Inferior parietal cortex (tissue), 1 donor: Measurements from ENCODE around the gene GSN.
A peak's percentile ranks its signal among the peaks of the same experiment; 100 is the strongest.

Source experiments
- DNase-seq: peaks from one replicate; pipeline ENCODE4 v3.0.0-alpha.2; 2016; ENCODE audit errors: extremely low spot score

Gene GSN

DNA sequence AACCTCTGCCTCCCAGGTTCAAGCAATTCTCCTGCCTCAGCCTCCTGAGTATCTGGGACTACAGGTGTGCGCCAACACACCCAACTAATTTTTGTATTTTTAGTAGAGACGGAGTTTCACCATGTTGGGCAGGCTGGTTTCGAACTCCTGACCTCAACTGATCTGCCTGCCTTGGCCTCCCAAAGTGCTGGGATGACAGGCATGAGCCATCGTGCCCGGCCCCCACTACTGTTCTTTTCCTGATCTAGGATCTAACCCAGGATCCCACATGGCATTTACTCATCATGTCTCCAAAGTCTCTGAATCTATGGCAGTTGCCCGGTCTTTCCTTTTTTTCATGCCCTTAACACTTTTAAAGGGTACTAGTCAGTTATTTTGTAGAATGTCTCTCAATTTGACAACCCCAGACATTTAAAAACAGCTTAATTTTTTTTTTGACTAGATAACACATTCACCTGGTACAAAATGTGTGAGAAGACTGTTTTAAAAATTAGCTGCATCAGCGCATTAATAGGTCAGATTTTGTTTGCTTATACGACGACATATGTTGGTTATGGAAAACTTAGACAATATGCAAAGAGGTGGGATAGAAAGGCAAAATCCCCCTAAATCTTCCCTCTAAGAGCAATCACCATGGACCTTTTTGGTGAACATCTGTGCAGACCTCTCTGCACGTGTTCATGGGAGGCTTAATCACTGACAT is 55.6 kb downstream of the GSN start:
- no peak for DNase-seq

DNA sequence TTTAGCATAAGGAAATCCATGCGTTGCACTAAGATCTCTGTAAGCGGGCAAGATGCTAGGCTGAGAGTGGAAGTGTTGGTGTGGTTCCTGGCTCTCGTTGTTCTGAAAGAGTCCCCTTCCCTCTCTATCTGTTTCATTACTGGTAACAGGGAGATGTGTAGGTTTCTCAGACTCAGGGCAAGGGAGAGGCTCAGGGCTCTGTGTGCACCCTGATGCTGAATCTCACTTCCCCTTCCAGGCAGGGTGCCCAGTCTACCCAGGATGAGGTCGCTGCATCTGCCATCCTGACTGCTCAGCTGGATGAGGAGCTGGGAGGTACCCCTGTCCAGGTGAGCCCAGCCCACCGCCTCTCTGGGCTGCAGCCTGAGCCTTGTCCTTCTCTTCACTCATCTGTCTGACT is 56.4 kb downstream of the GSN start:
- DNase-seq, result no peak

DNA sequence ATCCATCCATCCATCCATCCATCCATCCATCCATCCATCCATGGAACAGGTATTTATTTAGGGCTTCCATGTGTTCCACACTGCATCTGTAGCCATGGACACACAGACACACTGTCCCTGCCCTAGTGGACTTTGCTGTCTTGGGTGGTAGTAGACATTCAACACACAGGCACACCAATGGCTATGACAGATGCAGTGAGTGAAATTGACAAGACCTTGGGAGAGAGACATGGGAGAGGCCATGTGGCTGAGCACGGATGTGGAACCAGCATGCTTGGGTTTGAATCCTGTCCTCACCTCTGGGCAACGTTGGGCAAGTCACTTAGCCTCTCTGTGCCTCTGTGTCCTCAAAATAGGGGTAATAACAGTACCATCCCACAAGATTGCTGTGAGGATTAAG is 56.8 kb downstream of the GSN start:
- DNase-seq, result no peak

DNA sequence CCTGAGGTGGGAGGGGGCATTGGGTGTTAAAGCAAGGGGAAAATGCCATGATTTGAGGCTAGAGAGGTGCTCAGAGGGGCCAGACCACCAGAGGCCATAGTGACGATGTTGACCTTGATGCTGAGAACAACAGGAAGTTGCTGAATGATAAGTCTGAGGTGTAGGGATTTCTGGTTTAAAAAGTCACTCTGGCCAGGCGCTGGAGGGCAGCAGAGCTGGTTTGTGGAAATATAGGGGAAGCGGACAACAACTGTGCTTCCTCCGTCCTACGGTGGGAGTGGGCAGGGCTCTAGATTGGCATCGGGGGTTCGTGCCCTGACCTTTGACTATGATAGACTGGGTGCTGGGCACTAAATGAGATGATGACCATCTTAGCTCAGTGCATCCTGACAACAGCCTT is 57.4 kb downstream of the GSN start:
- DNase-seq, result no peak

DNA sequence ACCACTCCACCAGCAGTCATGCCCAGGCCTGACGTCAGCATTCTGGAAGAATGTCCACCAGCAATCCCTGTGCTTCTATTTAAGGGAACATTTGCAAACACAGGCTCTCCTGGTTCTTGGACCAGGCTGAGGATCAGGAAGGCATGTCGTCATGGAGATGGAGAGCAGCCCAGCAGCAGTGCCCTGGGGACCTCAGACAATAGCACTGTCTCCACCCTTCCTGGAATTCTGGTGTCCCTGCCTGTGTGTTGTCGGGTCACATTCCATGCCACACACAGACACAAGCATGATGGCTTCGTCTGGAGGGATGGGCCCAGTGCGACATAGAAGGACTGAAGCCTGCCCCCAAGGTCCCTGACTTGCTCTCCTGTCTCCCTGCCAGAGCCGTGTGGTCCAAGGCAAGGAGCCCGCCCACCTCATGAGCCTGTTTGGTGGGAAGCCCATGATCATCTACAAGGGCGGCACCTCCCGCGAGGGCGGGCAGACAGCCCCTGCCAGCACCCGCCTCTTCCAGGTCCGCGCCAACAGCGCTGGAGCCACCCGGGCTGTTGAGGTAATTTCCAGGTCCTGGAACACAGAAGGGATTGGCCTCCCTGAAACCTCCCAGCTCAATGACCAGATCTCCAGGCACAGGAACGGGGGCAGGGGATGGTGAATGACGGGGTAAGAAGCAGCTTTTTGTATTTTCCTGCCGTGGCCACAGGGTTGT is 58.3 kb downstream of the GSN start:
- DNase-seq, result no peak

DNA sequence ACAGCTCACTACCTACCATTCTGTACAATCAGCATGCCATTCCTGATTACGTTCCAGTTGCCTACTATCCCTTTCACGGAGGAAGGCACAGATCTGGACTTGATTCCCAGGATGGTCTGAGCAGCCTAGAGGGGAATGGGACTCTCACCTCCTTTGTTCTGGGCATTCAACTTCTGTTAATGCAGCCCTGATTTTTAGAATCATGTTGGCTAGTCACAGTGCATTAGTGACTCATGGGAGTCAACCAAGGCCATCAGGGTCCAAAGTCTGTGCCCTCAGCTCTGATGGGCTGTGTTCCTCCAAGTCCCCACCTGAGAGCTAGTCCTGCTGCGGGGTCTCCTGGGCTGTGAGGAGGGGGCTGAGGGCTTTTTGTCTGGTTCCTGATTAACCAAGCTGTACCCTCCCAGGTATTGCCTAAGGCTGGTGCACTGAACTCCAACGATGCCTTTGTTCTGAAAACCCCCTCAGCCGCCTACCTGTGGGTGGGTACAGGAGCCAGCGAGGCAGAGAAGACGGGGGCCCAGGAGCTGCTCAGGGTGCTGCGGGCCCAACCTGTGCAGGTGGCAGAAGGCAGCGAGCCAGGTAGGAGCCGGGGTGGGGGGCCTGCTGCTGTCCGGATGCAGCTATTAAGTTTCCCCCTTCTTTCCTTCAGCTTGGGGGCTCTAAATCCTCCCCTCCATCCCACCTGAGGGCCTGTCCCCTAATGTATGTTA is 59.1 kb downstream of the GSN start:
- DNase-seq, result no peak

DNA sequence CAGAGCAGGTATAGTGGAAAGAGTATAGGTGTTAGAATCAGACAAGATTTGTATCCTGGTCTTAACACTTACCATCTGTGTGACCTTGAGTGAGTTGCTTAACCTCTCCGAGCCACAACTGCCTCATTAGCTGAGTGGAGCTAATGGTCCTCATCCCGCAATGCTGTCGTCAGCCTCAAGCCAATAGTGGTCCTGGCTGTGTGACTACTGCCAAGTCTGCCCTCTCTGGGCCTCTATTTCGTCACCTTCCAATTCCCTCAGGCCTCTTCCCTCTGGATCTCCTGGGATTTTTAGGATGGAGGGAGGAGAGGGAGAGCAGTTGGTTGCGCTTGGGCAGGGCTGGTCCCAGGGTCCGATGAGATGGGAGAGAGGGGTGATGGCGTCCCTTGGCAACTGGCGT is 60.5 kb downstream of the GSN start:
- no peak for DNase-seq

DNA sequence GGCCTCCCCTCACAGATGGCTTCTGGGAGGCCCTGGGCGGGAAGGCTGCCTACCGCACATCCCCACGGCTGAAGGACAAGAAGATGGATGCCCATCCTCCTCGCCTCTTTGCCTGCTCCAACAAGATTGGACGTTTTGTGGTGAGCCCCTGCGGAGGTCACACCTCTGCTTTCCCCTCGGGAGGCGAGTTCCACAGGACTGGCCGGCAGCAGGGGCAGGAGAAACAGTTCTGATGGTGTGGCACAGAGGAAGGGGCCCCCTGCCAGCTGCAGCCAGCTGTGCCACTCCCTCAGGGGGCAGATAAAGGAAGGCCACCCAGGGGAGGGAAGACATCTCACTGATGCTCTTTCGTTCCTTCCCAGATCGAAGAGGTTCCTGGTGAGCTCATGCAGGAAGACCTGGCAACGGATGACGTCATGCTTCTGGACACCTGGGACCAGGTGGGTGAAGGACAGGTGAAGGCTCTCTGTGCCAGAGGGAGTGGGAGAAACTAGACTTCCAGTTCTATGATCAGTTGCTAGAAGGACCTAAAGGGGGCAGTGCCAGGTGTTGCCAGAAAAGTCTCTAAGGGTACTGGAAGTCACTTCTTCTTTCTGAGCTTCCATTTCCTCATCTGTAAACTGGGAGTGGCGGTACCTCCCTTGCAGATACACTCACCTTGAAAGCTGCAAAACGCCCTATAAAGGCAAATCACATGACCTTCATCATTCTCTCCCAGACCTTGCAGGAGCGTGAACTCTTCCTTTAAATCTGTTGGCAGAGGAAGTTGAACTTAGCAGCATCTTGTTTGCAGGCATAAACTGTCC is 61.1 kb downstream of the GSN start:
- no peak for DNase-seq

DNA sequence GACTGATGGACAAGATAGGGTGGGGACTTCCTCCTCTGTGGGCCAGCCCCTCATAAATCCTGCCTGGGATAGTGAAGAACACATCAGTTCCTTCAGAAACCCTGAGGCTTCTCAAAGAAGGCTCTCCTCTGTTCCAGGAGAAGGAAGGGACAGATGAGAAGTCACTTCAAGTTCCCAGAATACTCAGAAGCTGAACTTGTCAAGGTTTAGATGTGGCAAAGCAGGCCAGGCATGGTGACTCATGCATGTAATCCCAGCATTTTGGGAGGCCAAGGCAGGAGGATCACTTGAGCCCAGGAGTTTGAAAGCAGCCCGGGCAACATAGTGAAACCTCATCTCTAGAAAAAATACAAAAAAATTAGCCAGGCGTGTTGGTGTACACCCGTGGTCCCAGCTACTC is 63.6 kb downstream of the GSN start:
- DNase-seq, result no peak

DNA sequence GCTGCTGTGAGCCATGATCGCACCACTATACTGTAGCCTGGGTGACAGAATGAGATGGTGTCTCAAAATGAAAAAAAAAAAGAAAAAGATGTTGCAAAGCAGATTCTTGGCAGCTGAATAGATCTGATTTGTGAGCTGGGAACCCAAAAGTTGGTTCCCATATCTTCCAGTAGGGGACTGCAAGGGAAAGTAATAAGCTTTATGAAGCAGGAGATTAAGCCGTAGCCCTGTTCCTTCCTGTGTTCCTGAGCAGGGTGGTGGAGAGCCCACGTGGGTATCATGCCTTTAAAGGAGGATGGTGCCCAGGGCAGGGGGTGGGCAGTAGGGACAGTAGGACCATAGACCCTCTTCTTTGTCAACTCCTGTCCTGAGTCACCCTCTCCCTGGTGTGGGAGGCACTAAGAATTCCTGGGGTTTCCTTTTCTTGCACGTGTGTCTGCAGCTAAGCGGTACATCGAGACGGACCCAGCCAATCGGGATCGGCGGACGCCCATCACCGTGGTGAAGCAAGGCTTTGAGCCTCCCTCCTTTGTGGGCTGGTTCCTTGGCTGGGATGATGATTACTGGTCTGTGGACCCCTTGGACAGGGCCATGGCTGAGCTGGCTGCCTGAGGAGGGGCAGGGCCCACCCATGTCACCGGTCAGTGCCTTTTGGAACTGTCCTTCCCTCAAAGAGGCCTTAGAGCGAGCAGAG is 64.2 kb downstream of the GSN start:
- no peak for DNase-seq

DNA sequence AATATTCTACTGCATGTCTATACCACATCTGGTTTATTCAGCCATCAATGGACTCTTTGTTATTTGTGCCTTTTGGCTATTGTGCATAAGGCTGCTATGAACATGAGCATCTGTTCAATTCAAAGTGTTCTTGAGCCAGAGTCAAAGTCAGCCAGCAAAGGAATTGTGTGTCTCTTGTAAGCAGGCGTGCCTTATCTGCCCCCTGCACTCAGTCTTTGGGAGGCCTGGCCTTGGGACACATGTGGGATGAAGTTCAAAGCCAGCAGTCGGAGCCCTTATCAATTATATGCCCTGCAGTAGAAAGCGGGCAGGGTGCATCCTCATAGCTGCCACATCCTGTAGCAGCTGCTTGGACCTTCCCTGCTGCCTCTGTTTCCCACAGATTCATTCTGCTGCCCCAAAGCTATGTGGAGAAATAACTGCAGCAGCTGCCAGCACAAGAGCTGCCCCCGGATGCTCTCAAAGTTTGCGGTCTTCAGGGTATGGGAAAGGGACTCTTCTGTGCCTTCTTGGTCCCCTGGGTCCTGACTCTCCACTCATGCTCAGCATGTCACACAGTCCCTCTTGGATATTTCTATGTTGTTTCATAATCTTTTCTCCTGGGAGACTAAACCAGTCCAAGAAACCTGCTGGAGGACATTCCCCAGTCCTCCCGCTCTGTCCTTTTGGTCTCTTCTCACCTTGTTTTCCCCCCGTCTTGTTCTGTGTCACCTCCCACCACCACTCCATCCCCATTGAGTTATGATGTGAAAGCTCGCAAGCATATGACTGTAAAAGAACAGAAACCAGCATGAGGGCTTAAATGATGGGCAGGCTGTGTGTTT is 66.2 kb downstream of the GSN start:
- DNase-seq, result no peak

DNA sequence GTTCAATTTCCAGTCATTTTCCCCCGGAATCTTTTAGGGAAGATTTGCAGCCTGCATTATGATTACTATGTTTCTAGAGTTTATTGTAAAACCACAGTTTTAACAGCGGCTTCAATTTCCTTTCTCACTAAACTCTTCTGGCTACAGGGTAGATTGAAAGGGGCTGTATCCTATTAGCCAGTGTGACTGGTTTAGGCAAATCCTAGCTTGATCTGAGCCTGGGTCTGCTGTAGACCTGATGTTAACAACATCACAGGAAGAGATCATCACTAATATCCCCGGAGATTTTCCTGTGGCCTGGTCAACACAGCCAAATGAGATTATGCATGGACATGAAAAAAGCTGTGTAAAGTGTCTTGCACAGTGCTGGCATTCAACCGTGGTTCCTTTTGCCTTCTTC is 68.7 kb downstream of the GSN start:
- no peak for DNase-seq

DNA sequence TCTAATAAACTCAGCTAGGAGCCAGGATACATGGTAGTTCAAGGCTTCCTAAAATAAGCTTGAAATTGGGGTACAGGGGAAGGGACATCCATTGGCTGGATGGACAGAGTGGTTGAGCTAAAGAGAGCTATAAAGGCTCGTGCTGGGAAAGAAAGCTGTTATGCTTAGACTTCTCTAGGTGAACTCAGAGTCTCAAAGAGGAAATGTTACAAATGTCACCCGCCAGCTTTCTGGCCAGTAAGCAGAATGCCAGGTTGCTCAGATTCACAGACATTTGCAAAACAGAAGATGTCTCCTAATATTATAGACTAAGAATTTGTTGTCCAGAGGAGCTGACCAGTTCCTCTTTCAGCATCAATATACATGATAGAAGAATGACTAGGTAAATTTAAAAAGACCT is 71.5 kb downstream of the GSN start:
- DNase-seq, result no peak

DNA sequence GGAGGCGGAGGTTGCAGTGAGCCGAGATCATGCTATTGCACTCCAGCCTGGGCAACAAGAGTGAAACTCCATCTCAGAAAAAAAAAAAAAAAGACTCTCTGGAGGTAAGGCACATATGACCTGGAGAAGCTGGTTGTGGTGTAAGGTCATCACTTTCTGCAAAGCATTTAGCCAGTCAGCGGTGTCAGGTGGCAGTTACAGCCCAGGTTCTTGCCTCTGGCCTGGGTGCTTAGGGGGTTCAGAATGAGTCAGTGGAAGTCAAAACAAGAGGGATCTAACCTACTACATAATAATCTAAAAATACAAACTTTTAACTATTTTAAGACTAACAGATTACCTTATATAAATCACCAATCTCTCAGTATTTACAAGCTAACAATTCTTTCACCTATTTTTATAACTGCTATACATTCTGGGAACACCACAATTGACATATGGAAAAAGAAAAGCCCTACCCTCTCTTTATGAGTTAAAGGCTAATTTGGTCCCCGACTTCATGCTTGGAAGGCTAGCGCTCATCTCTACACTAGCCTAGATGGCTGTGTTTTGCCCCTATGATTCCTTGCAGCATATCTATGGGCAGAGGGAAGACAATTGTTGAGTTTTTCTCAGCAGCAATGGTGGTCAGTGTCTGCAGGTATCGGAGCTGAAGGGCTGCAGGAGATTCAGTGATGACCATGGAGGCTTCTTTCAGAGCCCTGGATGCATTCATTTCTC is 72.9 kb downstream of the GSN start:
- no peak for DNase-seq

DNA sequence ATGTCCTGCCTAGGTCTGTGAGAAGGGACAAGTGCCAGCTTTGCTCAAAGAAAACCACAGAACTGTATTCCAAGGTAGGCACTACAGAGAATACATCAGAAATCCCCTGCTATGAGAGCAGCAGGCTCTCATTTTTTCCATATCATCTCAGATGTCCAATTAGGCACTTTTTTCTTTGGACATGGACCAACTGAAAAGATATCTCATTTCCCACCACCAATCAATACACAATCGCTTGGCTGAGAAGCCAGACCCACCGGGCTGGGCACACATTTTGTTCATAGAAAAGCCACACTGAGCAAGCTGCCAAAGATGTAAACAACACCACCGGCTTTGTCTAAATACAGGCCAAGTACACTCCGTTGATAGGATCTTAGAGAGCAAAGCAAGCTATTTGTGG is 76.2 kb downstream of the GSN start:
- DNase-seq, result no peak

DNA sequence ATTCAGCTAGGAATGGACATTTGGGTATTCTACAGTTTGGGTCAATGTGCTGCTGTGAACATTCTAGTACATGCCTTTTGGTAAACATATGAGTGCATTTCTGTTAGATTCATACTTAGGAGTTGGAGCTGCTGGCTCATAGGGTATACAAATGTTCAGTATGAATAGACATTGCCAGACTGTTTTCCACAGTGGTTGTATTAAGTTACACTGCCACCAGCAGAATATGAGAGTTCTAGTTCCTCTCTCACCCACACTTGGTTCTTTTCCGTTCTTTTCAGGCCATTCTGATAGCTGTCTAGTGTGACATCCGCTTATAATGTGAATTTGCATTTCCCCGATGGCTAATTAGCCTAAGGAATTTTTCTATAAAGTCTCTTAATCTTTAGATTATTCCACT is 77.1 kb downstream of the GSN start:
- DNase-seq, result no peak

DNA sequence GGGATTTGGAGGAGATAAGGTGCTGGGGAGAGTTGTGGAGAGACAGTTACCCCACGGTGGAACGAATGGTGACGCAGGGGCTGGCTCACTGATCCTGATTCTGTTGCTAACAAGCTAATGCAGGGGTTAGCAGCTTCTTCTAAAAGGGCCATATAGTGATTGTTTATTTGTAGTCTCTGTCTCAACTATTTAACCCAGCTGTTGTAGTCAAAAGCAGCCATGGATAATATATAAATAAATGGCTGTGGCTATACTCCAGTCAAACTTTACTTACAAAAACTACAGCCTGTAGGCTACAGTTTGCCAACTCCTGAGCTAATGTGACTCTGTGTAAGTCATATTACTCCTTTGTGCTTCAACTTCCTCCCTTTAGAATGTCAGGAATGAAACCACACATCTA is 80.3 kb downstream of the GSN start:
- no peak for DNase-seq

DNA sequence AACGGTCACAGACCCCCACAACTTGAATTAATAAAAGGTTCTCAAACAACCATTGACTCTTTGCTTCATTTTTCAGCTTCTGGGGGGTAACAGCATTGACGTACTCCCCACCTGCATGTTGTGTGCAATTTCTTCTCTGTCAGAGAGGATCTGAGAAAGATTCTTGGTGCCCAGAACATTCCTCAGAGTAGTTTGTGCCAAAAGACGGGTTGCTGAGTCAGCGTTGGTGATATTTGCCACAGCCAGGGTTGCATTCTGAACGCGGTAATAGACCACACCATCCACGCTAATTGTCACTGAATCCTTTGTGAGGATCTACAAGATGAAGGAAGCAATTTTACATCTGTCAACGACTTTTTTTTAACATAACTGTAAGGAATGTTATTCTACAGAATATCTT is 81.0 kb downstream of the GSN start:
- DNase-seq, result no peak

DNA sequence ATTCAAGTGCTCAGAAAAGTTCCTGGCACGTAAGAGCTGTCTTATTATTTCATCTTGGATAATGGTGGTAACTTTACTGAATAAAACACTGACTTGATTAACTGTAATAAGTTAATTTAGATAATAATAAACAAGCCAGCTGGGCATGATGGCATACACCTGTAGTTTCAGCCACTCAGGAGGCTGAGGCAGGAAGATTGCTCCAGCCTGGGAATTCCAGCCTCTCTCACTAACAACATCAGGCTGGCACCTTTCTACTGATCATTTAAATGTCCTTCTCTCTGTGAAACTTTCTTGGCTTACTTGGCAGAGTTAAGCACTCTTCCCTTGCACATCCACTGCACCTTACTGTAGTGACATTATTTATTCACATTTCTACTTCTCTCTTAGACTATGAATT is 82.1 kb downstream of the GSN start:
- no peak for DNase-seq

DNA sequence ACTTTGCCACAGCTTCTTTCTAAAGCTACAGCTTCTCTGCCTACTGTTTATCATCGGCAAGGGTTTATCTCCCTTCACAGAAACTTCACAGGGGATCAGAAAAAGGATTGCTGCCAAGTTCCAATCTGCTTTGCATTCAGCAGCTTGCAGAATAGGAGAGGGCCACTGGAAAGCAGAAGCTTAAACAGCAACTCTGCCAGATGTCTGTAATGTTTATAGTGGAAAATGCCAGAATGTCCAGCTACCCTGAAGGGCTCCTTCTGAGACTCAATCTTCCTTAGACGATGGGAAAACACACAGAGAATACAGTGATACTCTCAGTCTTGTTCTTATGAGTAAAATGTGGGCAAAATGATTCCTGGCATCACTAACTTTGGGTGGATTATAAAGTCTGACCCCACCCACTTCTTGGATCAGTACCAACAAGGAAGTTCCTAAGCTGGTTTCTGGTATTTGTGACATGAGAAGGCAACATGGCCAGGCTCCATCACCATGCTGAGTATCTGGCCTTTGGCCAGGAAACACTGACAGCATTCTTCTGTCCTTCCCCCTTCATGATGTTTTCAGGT is 83.1 kb downstream of the GSN start:
- DNase-seq, result peak; percentile 65
